HG03378 (cell line): ENCODE data around the gene FNDC1.

Experiments used
- ATAC-seq: cut with Tn5 transposase; IDR thresholded peaks from one replicate; pipeline ENCODE4 v1.9.1; 2021; ENCODE audit warnings: mild to moderate bottlenecking, moderate library complexity; ENCODE audit not compliant: unreplicated experiment

Gene FNDC1

DNA sequence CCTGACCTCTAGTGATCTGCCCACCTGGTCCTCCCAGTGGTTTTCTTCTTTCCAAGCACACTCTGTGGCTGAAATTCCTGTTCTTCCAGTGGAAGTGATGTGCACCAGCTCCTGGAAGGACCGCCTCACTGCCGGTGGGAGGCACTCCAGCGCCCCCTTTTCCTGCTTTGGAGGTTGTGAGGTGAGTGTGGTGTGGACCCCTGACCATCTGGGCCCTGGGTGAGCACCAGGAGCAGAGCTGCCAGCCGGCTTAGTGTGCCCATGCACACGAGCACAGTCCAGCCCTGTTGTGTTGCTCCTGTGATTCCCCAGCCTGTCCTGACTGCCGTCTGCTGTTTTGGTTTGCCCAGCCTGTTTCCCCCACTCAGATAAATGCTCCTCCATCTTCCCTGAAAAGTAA, 134.6 kb downstream of the FNDC1 start:
- ATAC-seq = no peak

DNA sequence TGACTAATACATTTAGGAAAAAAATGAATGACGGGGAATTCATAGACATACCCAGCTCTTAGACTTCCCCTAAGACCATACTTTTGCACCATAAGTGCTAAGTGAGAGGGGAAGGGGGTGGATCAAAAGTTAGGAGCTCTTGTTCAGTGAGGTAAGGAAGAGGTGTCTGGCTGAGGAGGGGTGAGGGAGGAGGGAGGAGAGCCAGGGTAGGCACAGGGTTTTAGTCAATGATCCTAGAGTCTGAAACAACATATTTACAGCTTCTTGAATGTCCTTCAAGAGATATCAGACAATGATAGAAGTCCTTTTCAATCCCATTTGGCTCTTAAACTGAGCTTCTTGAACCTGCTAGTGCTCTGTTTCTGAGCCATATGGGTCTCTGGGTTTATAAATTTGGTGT, 135.4 kb downstream of the FNDC1 start:
- no peak for ATAC-seq

DNA sequence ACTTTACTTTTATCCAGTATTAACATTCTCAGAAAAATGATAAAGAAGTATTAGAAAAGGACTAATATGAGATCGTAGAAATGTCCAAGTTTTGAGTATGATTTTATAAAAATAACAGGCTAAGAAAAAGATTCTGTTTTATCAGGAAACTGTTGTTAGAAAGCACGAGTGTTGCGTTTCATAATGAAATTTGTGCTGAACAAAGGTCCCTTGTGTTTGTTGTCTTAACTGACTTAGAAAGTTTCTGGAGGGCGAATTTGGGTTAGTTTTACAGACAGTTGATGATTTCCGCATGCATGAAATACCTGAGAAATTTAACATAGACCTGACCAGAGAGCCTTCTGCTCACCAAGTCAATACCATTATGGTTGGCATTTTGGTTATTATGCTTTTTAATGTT, 136.0 kb downstream of the FNDC1 start:
- no peak for ATAC-seq

DNA sequence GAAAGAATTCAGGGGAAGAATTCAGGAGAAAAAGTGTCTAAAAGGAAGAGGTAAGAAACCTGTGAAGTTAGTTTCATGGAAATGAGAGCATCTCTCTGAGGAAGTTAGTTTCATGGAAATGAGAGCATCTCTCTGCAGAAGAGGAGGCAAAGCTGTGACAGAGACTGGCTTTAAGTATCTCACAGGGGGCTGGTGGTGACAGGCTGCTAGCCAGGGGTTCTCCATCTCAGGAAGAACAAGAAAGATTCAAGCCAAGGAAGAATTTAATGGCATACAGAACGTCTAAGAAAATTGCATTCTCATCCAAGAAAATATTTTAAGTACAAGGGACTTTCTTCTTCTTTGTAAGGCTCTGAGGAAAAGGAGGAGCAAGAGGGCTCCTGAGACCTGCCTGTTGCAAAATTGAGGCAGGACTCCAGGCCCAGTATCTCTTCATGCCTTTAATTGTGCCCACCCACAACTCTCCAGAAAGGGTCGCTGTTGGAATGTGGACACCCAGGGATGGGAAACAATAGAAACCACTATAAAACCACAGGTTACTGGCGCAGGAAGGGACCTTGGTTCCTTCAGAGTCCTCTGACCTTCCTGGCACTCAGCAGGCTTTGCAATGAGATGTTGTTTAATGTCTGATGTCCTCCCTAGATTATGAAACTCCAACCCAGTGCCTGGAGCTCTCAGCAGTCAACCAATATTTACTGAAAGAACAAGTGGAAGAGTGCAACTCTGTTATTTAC, 136.8 kb downstream of the FNDC1 start:
- ATAC-seq = no peak

DNA sequence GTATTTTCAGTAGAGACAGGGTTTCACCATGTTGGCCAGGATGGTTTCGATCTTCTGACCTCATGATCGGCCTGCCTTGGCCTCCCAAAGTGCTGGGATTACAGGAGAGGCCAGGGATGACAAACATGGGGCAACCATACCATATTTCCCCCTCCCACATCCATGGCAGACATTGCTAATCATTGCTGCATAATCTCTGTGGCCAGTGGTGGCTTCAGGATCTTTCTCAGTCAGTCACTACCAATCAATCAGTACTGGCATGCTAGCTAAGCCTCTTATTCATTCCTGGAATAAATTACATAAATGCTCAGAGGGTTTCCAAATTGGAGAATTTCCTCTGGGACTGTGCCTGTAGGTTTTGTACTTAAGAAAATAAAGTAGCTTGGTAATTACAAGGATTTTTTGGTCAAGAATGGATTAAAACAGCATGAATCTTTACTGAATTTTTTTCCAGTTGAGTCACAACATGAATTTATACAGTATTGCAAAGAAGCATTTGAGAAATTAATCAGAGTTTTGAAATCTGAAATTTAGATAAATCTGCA, 138.1 kb downstream of the FNDC1 start:
- no peak for ATAC-seq

DNA sequence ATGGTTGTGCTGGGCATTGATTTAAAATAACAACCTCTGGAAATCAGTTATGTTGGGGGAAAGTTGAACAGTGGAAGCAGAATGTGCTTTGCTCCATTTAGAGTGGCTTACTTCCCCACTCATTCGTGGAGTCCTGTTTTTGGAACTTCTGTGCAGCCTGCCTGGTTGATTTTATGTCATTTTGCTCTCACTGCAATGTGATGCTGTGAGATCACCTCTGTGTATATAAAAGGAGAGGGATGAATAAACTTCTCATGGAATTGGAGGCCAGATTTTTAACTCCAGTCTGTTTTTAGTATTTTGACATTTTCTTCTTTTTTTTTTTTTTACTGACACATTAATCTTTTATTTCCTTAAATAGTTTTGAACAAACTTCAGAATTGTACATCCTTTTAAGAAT, 139.0 kb downstream of the FNDC1 start:
- ATAC-seq = no peak

DNA sequence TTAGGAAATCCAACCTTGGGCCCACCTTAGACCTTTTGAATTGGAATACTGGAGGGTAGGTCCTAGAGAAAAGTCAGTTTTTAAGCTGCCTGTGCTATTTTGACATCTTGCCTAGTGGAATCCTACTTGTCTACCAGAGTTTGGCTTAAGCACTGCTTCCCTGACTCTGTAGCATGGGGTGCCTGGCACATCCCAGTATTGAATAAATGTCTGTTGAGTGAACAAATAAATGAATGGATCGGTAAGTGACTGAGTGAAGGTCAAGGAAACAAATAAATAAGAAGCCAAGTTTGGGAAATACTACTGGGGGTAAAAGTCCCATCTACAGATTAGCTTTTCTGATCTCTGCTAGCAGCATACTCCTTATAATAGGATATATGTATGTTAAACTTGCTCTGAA, 140.5 kb downstream of the FNDC1 start:
- ATAC-seq = no peak

DNA sequence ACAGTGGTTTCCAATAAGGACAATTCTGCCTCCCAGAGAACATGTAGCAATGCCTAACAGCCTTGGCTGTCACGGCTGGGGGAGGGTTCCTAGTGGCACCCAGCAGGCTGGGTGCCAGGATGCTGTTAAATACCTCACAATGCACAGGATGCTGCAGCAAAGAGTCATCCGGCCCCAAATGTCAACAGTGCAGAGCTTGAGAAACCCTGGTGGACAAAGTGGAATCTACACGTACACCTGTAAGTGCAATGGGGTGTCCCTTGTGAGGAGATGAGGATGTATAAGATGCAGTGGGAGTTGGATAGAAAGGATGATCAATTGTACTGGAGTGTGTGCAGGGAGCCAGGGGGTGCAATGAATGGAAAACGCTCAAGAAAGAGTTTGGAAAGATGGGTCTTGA, 142.4 kb downstream of the FNDC1 start:
- no peak for ATAC-seq

DNA sequence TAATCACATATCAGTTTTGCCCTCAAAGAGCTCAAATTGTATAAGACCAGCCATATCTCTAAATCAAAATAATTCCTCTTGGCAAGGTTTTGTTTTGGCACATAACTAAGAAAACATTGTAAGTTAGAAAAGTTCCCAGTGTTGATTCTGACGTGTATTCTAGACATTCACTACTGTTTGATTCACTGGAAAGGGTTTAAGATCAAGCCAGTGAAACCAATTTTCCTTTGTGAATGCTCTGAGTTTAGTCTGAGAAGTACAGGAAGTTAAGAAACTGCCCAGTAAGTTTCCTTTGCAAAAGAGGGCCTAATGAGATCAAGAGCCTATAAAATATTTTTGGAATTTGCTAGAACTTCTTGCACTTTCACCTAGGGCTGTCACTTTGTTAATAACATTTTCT, 143.0 kb downstream of the FNDC1 start:
- no peak for ATAC-seq

DNA sequence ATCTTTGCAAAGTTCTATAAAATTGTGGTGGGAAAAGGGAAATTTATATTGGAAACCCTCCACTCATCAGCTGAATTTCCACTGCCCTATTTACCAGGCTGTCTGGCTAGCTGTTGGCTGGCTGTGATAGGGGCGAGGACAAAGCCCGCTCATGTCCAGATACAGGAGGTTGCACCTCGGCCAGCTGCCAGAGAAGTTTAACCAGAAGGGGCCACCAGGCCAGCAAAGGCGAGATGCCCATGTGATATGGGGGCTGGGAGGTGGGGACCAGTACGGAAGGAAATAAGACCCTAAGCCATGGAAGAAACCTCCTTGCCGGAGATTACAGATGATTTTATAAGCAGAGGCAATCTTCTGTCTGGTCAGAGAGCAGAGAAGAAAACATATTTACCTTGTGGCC, 143.8 kb downstream of the FNDC1 start:
- ATAC-seq = no peak

DNA sequence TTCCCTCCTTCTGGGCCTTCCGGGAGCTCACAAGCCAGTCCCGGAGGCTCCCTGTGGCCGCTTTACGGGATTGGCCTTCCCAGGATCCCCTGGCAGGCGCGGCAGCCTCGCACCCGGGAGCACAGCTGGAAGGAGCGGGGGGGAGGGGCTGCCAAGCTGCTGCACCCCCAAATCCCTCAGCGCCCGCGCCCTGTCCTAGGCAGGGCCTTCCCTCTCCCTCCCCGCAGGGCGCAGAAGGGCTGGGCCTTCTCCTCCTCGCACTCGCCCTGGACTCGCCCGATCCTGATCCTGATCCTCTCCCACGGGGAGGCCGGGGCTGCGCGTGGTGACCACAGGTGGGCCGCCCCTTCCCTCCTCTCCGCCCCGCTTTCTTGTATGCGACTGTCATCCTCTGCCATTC, 146.4 kb downstream of the FNDC1 start:
- ATAC-seq = no peak

DNA sequence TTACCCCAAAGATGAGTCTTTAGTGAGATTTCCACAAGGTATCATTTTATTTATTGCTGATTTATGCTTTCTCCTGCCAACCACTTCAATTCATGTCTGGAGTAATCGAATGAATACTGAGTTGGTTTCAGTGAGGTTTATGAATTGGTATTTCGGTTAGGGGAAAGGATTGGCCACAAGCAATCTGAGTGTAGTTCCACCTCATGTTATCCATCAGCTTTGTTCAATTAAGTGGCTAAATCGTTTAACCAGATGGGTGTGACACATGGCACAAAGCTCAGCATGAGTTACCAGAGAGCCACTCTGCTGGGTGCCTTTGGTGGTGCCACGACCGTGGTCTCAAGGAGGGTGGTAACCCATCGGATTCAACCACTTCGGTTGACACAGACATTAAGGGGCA, 148.2 kb downstream of the FNDC1 start:
- no peak for ATAC-seq

DNA sequence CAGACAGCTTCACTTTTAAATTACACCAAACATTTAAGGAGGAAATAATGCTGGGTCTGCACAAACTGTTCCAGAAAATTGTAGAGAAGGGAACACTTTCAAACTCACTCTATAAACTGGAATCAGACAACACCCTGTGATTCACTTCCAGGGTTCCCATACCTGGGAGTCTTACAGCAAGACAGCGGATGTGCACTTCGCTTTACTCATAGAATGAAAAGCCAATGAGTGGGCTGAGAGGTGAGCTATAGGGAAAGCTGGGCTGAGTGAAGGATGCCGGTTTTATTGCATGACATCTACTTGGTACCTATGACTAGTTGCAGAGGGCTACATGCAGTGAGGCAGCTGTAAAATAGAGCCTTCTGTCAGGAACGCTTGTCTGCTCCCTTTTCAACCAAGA, 152.1 kb downstream of the FNDC1 start:
- no peak for ATAC-seq
